HL-60/S4 treated with retinoic acid at 250 ng/mL for 4 days and 3 days (cell line): ENCODE data around the gene PCLAF.
"Not testable (repeated sequence)": the region's sequence is repeated elsewhere in the genome, so short reads cannot be mapped to it uniquely, and the experiment has no call there.

ENCODE experiments used
- in situ Hi-C: fragments of 300-500 bp; cut with MboI; formaldehyde crosslinking; loops from 2 replicates; pipeline ENCODE4 v1.7.0; 2022; ENCODE audit warnings: low sequenced_read_pairs

The PCLAF gene

DNA sequence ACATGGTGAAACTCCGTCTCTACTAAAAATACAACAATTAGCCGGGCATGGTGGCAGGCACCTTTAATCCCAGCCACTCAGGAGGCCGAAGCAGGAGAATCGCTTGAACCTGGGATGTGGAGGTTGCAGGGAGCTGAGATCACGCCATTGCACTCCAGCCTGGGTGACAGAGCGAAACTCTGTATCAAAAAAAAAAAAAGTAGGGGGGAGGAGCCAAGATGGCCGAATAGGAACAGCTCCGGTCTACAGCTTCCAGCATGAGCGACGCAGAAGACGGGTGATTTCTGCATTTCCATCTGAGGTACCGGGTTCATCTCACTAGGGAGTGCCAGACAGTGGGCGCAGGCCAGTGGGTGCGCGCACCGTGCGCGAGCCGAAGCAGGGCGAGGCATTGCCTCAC lies 54.8 kb downstream of the PCLAF start:
- in situ Hi-C loops, result not testable (repeated sequence)

DNA sequence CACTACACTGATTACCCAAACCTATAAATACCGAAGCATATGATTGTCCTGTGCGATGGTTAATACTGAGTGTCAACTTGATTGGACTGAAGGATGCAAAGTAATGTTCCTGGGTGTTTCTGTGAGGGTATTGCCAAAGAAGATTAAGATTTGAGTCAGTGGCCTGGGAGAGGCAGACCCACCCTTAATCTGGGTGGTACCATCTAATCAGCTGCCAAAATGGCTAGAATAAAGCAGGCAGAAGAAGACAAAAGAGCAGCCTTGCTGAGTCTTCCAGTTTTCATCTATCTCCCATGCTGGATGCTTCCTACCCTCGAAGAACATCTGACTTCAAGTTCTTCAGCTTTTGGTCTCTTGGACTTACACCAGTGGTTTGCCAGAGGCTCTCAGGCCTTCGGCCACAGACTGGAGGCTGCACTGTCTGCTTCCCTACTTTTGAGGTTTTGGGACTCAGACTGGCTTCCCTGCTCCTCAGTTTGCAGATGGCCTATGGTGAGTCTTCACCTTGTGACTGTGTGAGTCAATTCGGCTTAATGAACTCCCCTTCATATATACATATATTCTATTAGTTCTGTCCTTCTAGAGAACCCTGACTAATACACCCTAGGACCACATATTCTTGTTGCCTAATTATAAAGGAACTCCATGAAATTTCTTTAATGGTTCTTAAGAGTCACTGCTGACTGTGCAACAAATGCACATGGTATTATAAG lies 56.9 kb downstream of the PCLAF start:
- in situ Hi-C loops, result no loop called here

DNA sequence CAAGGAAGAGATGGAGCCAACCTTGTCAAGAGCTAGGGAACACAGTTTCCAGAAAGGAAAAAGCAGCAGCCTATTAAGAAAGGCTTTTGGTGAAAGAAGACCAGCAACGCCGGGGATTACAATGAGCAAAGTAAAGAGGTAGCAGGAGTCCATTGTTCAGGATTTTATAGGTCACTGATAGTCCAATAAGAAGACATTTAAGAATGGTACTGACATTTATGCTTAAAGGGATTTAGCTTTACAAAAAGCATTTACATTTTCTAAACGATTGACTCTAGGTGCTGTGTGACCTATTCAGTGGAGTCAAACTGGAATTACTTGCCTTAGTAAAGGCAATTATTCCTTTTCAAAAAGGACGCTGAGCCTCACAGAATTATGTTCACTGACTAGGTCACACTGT lies 66.0 kb downstream of the PCLAF start:
- in situ Hi-C loops, result no loop called here

DNA sequence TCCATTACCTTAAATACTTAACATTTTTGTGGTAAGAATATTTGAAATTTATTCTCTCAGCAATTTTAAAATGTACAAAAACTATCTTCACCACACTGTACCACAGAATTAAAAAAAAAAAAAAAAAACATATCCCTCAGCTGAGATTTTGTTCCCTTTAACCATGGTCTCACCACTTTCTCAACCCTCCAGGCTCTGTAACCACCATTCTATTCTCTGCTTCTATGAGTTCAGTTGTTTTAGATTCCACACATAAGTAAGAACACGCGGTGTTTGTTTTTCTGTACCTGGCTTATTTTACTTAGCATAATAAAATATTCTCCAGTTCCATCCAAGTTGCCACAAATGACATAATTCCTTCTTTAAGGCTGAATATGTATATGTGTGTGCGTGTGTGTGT lies 66.8 kb downstream of the PCLAF start:
- in situ Hi-C loops, result no loop called here
